ENCODE results near the gene PIP4K2C. TPM values are rescaled to one million over a fixed set of nuclear protein-coding genes. Genes with fewer than 3 reads are reported as not detected.

The PIP4K2C gene
- polyA plus RNA-seq, 1 experiment: 33.1 TPM

GRCh38 chr12:57579677-57580465, 11.1 kb upstream of the PIP4K2C start:
- no peaks in the 10 kb centered on the region for H3K9me3 ChIP-seq (ENCODE audit: control insufficient read depth, insufficient read depth, low read length)
- no peak overlapping the region for H3K27ac ChIP-seq (ENCODE audit: low read depth, low read length)
- POLR2A ChIA-PET: no interaction called here
- DNase-seq (ENCODE audit: low read depth, low spot score): no peak
- peaks cover 19% of the 10 kb centered on the region for H3K27me3 ChIP-seq (ENCODE audit: control insufficient read depth, insufficient read depth, low read length)
- TF ChIP-seq CTCF (IDR thresholded peaks at IDR 0.05; ENCODE audit: low read depth, low read length): no peak
- CTCF ChIA-PET: interaction anchor here (2.9 to 6.7 kb wide), 2 partner anchors 43 to 53 kb away, joined by 16 to 112 read pairs; partner anchors contain the start of gene B4GALNT1
- H3K4me3 ChIP-seq (ENCODE audit: low read depth, low read length): no peak overlapping the region

DNA sequence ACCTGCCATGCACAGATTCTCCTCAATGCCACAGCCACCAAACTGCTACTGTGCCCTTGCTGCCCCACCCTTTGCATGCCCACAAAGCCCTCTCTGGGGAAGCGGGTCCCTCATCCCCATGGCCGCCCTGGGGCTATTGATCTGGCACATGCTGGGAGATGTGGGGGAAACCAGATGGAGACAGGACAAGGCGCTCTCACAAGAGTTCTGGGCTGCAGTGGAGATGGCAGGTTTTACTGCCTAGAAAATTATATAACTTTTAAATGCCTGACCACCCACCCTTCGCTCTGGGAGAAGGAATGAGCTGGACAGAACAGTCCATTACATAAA, 10.6 kb upstream of the PIP4K2C start:
- no peak for TF ChIP-seq CTCF (IDR thresholded peaks at IDR 0.05; ENCODE audit: low read depth, low read length)
- DNase-seq (ENCODE audit: low read depth, low spot score): no peak
- no peaks in the 10 kb centered on the region for H3K9me3 ChIP-seq (ENCODE audit: control insufficient read depth, insufficient read depth, low read length)
- POLR2A ChIA-PET: no interaction called here
- H3K27ac ChIP-seq (ENCODE audit: low read depth, low read length): no peak overlapping the region
- no peak overlapping the region for H3K4me3 ChIP-seq (ENCODE audit: low read depth, low read length)
- H3K27me3 ChIP-seq (ENCODE audit: control insufficient read depth, insufficient read depth, low read length): peaks cover 18% of the 10 kb centered on the region
- CTCF ChIA-PET: interaction anchor here (2.9 to 6.7 kb wide), 2 partner anchors 42 to 53 kb away, joined by 16 to 112 read pairs; partner anchors contain the start of gene B4GALNT1

DNA sequence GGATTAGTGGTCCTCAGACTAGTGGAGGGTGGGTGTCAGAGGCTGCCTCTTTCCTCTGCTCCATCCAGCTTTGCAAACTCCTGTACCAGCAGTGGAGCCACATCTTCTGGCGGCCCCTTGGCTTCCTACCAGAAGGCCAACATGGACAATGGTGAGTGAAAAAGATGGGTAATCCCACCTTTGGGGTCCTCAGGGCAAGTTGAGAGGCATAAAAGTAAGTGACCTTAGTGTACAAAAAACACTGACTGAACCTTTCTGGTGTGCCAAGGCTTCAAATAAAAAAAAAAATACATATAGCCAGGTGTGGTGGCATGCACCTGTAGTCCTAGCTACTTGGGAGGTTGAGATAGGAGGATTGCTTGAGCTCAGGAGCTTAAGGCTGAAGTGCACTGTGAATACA, 9.2 kb upstream of the PIP4K2C start:
- ChIA-PET POLR2A (no interaction called here), CTCF (interaction anchor here (0.7 to 6.7 kb wide), 8 partner anchors 8 to 1186 kb away, joined by 7 to 112 read pairs (median 28); partner anchors contain the start of genes B4GALNT1 and OS9)
- H3K27me3 ChIP-seq (ENCODE audit: control insufficient read depth, insufficient read depth, low read length): peaks cover 21% of the 10 kb centered on the region

DNA sequence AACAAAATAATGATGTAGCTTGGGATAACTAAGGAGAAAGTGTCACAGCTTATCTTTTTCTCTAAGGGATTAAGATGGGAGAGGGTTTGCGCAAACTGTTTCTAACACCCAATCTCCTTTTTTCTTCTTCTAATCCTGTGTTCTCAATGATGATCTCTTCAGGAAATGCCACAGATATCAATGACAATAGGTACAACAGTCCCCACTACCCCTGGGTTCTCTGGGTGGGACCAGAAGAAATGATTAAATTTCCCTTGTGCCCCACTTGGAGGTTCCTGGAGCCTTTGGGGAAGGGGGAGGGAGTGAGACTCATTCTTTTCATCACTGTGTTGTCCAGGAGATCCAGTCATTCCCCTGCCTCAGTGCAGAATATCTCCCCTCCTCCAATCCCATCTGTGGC, 8.6 kb upstream of the PIP4K2C start:
- CTCF ChIA-PET: interaction anchor here (0.7 to 6.7 kb wide), 18 partner anchors 9 to 1186 kb away, joined by 3 to 112 read pairs (median 16); partner anchors contain the start of genes B4GALNT1 and OS9
- H3K4me3 ChIP-seq (ENCODE audit: low read depth, low read length): no peak overlapping the region
- DNase-seq (ENCODE audit: low read depth, low spot score): no peak
- TF ChIP-seq CTCF (IDR thresholded peaks at IDR 0.05; ENCODE audit: low read depth, low read length): no peak
- no peak overlapping the region for H3K27ac ChIP-seq (ENCODE audit: low read depth, low read length)
- POLR2A ChIA-PET: interaction anchor here (0.6 kb wide), 1 partner anchor 172 kb away, joined by 3 read pairs; no protein-coding TSS in a partner anchor
- peaks cover 21% of the 10 kb centered on the region for H3K27me3 ChIP-seq (ENCODE audit: control insufficient read depth, insufficient read depth, low read length)
- H3K9me3 ChIP-seq (ENCODE audit: control insufficient read depth, insufficient read depth, low read length): no peaks in the 10 kb centered on the region

More for the DNA sequence above, 9.2 kb upstream of the PIP4K2C start:
- Histone ChIP-seq H3K4me3 (ENCODE audit: low read depth, low read length) (no peak overlapping the region), H3K27ac (ENCODE audit: low read depth, low read length) (no peak overlapping the region), H3K9me3 (ENCODE audit: control insufficient read depth, insufficient read depth, low read length) (no peaks in the 10 kb centered on the region)
- no peak for TF ChIP-seq CTCF (IDR thresholded peaks at IDR 0.05; ENCODE audit: low read depth, low read length)
- no peak for DNase-seq (ENCODE audit: low read depth, low spot score)

All from AG04450 (cell line).